Thoracic aorta (tissue), 2 donors: ENCODE results near the gene ADAMTSL1. TPM values are rescaled to one million over a fixed set of nuclear protein-coding genes. Genes with fewer than 3 reads are reported as not detected.

Source experiments
- ATAC-seq: fragments of 150-250 bp; one replicate; pipeline ENCODE4 v1.8.0; 2017; ENCODE audit warnings: low read depth; ENCODE audit not compliant: insufficient number of reproducible peaks, low FRiP score
- DNase-seq: peaks from one replicate; pipeline ENCODE4 v3.0.0-alpha.2; 2020; ENCODE audit warnings: low spot score
- H3K27ac ChIP-seq, 2 donors: fragments of 200-600 bp; sonication (generic); 1 replicate in 1 of 2; 2 replicates in 1 of 2; pipeline ENCODE4 v1.5.1; 2016; ENCODE audit warnings: mild to moderate bottlenecking in 2 of 2, moderate library complexity in 2 of 2
- H3K27me3 ChIP-seq: fragments of 200-600 bp; sonication (generic); replicated peaks from 2 replicates; pipeline ENCODE4 v1.6.0; 2016; ENCODE audit warnings: mild to moderate bottlenecking; ENCODE audit not compliant: insufficient read depth
- H3K36me3 ChIP-seq: fragments of 200-600 bp; sonication (generic); one replicate; pipeline ENCODE4 v1.5.1; 2016
- H3K4me1 ChIP-seq, 2 donors: fragments of 200-600 bp; sonication (generic); 1 replicate in 1 of 2; 2 replicates in 1 of 2; pipeline versions ENCODE4 v1.5.1 to v1.6.0; 2016; ENCODE audit warnings: low read depth in 2 of 2, mild to moderate bottlenecking in 1 of 2; ENCODE audit not compliant: control insufficient read depth in 1 of 2
- H3K4me3 ChIP-seq: fragments of 200-600 bp; sonication (generic); 2 replicates; pipeline ENCODE4 v1.5.1; 2016; ENCODE audit warnings: mild to moderate bottlenecking
- H3K9me3 ChIP-seq: fragments of 200-600 bp; sonication (generic); 2 replicates; pipeline ENCODE4 v1.5.1; 2016
- CTCF ChIP-seq: fragments of 200-600 bp; sonication (generic); IDR thresholded peaks from one replicate; pipeline ENCODE4 v1.5.1; 2019; ENCODE audit warnings: antibody characterized with exemption
- total RNA-seq, 2 donors: library from RNA; depleted of rRNA; stranded (reverse); fragments of >200 nt; gene quantifications; one replicate each; pipeline versions ENCODE4 v1.1.0 to v1.2.3, GENCODE V29; 2016

ADAMTSL1 gene
- total RNA-seq, 2 donors from 2014 or later, result 61.4 to 75.5 TPM

- Histone ChIP-seq H3K9me3 (no peaks in the 10 kb centered on the region), H3K27ac (peak overlapping the region; percentile 78 to 82), H3K4me1 (peaks cover 8 to 39% of the 10 kb centered on the region in 2 donors), H3K27me3 (no peaks in the 10 kb centered on the region), H3K36me3 (no peaks in the 10 kb centered on the region), H3K4me3 (peak overlapping the region; percentile 69)
- ATAC-seq (peak; percentile 18), DNase-seq (peak; percentile 9)
- no peak for TF ChIP-seq CTCF
Measured at GRCh38 chr9:18437315-18438201, 36.4 kb upstream of the ADAMTSL1 start.

GRCh38 chr9:18438300-18438925 lies 35.5 kb upstream of the ADAMTSL1 start:
- Histone ChIP-seq H3K27ac (peak overlapping the region; percentile 78 to 82), H3K4me1 (peaks cover 8 to 48% of the 10 kb centered on the region in 2 donors), H3K36me3 (no peaks in the 10 kb centered on the region), H3K27me3 (no peaks in the 10 kb centered on the region), H3K4me3 (peak overlapping the region; percentile 69), H3K9me3 (no peaks in the 10 kb centered on the region)
- TF ChIP-seq CTCF, result peak; percentile 31
- DNase-seq (peak; percentile 3), ATAC-seq (no peak)

- TF ChIP-seq CTCF, result no peak
- Histone ChIP-seq H3K27ac (peak overlapping the region; percentile 78 to 82), H3K36me3 (no peaks in the 10 kb centered on the region), H3K27me3 (no peaks in the 10 kb centered on the region), H3K9me3 (no peaks in the 10 kb centered on the region), H3K4me3 (peak overlapping the region; percentile 69), H3K4me1 (peaks cover 8 to 48% of the 10 kb centered on the region in 2 donors)
- DNase-seq (no peak), ATAC-seq (no peak)
Measured at GRCh38 chr9:18438951-18439350, 35.0 kb upstream of the ADAMTSL1 start.

GRCh38 chr9:18441261-18441660 lies 32.7 kb upstream of the ADAMTSL1 start:
- Histone ChIP-seq H3K4me3 (no peak overlapping the region), H3K27me3 (no peaks in the 10 kb centered on the region), H3K9me3 (no peaks in the 10 kb centered on the region), H3K4me1 (peaks cover 8 to 53% of the 10 kb centered on the region in 2 donors), H3K27ac (no peak overlapping the region), H3K36me3 (no peaks in the 10 kb centered on the region)
- TF ChIP-seq CTCF, result no peak
- DNase-seq (no peak), ATAC-seq (no peak)
